GM12891 (cell line): ENCODE results near the gene RAB3B.
A peak's percentile ranks its signal among the peaks of the same experiment; 100 is the strongest.

Source experiments
- DNase-seq: peaks from one replicate; pipeline ENCODE4 v3.0.0; 2011; ENCODE audit warnings: low spot score; ENCODE audit not compliant: insufficient read length
- FAIRE-seq: peaks from 2 replicates; lab custom pipeline; 2011; peaks lifted over from hg19 to GRCh38; lab: Jason Lieb, UNC
- PAX5 ChIP-seq: IDR thresholded peaks from 2 replicates; pipeline ENCODE4 v1.6.1; 2011; ENCODE audit warnings: low read length, moderate library complexity, mild to moderate bottlenecking; ENCODE audit not compliant: insufficient read depth, severe bottlenecking
- POLR2A ChIP-seq: IDR thresholded peaks from 2 replicates; pipeline ENCODE4 v1.6.1; 2011; ENCODE audit warnings: low read depth, low read length, control low read depth
- POLR2AphosphoS5 ChIP-seq: IDR thresholded peaks from 2 replicates; pipeline ENCODE4 v1.6.1; 2011; ENCODE audit warnings: low read depth, low read length, control low read depth
- POU2F2 ChIP-seq: IDR thresholded peaks from 2 replicates; pipeline ENCODE4 v1.6.1; 2011; ENCODE audit warnings: low read depth, mild to moderate bottlenecking, control low read depth, low read length, moderate library complexity
- SPI1 ChIP-seq: IDR thresholded peaks from 2 replicates; pipeline ENCODE4 v1.6.1; 2011; ENCODE audit warnings: low read depth, low read length, control low read depth
- TAF1 ChIP-seq: IDR thresholded peaks from 2 replicates; pipeline ENCODE4 v1.6.1; 2011; ENCODE audit warnings: low read depth, low read length, control low read depth

The RAB3B gene

GRCh38 chr1:51989582-51990477, 670 bp downstream of the RAB3B start:
- DNase-seq (no peak), FAIRE-seq (no peak)
- TF ChIP-seq TAF1, result no peak
- TF ChIP-seq SPI1, result no peak
- no peak for TF ChIP-seq POLR2AphosphoS5
- no peak for TF ChIP-seq POLR2A
- TF ChIP-seq POU2F2, result no peak
- TF ChIP-seq PAX5, result no peak

GRCh38 chr1:51988254-51988653, 2.2 kb downstream of the RAB3B start:
- TF ChIP-seq POLR2AphosphoS5, result no peak
- no peak for TF ChIP-seq SPI1
- TF ChIP-seq POLR2A, result no peak
- no peak for TF ChIP-seq TAF1
- TF ChIP-seq POU2F2, result no peak
- no peak for TF ChIP-seq PAX5
- FAIRE-seq, result no peak
- DNase-seq, result no peak

- DNase-seq (no peak), FAIRE-seq (no peak)
- no peak for TF ChIP-seq POLR2A
- TF ChIP-seq SPI1, result no peak
- TF ChIP-seq TAF1, result no peak
- TF ChIP-seq POU2F2, result no peak
- TF ChIP-seq POLR2AphosphoS5, result no peak
- TF ChIP-seq PAX5, result no peak
Measured at GRCh38 chr1:51986718-51987117, 3.8 kb downstream of the RAB3B start.

GRCh38 chr1:51982161-51982560, 8.3 kb downstream of the RAB3B start:
- TF ChIP-seq TAF1 (no peak), SPI1 (no peak), PAX5 (no peak), POLR2AphosphoS5 (no peak)
- no peak for FAIRE-seq
- DNase-seq, result no peak

GRCh38 chr1:51981555-51981954, 8.9 kb downstream of the RAB3B start:
- FAIRE-seq (no peak), DNase-seq (no peak)
- no peak for TF ChIP-seq POLR2AphosphoS5
- no peak for TF ChIP-seq SPI1
- no peak for TF ChIP-seq TAF1
- TF ChIP-seq PAX5, result no peak
- TF ChIP-seq POU2F2, result no peak
- no peak for TF ChIP-seq POLR2A

- no peak for DNase-seq
- TF ChIP-seq PAX5, result no peak
- no peak for TF ChIP-seq POLR2A
- TF ChIP-seq TAF1, result no peak
- TF ChIP-seq POU2F2, result no peak
- no peak for TF ChIP-seq POLR2AphosphoS5
- no peak for FAIRE-seq
Measured at GRCh38 chr1:51978099-51978498, 12.4 kb downstream of the RAB3B start.

GRCh38 chr1:51976846-51977602, 13.5 kb downstream of the RAB3B start:
- FAIRE-seq (peak; percentile 56), DNase-seq (no peak)
- TF ChIP-seq POLR2AphosphoS5 (no peak), TAF1 (no peak), PAX5 (no peak), POU2F2 (no peak), SPI1 (no peak), POLR2A (no peak)

- TF ChIP-seq POLR2AphosphoS5 (no peak), SPI1 (no peak), POU2F2 (no peak), TAF1 (no peak)
- FAIRE-seq (peak; percentile 77), DNase-seq (no peak)
Measured at GRCh38 chr1:51973587-51974474, 16.7 kb downstream of the RAB3B start.
